Measurements from ENCODE around the gene FOXB1.

Gene FOXB1

DNA sequence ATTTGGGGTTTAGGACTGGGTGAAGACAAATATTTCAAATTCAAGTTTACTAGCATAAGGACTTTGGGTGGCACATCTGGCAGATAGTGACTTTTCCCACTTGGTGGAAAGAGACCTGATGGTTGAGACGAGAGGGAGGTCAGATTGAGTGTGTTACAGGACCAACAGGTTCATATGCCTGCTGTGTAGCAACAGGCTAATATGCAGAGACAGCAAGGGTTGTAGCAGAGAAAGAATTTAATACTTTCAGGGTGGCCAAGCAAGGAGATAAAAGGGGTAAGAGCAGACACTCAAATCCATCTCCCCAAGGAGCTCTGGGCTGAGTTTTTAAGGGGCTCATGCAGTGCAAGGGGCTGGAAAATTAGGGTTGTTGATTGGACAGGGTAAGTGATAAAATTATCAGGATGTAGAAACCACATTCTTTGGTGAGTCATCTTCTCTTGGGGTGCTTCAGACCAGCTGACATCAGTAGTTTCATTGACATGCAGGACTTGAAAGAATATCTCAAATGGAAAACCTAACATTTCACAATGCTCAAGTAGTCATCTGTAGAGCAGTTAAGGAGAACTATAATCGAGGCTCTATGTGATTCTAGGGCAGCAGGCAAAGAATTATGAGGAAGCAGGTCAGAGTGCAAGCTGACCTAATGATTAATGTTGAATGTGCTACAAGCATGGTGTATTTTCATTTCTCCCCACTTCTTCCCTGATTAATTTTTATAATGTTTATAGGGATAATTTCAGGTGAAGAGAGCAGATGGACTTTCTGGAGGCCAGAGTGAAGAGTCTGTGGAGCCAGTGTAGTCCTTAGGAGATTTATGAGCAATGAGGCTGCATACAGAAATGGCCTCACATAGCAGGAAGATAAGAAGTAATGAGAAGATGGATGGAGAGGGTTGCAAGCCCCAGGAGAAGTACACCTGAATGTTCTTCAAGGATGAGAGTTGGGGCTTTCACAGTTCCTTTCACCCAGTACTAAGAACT, 13.7 kb downstream of the FOXB1 start:
- FAIRE-seq (peak; percentile 40), DNase-seq (ENCODE audit: low spot score) (no peak)

DNA sequence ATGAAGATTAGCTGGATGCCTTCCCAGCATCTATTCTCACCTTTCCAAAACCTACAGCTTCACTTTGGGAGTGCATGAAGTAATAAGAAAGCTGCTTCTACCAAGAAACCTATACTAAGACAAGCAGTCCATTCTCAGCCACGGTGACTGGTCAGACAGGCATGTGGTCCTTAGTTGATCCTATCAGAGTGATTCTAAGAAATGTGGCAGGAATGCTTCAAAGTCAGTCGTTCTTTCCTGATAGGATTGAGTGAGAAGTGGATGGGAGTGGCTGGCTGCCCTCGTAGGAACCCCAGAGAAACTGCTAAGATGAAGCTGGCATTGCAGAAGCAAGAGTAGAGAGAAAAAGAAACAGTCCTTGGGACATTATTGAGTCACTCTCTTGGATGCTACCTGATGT, 16.6 kb downstream of the FOXB1 start:
- FAIRE-seq, result peak; percentile 20
- DNase-seq (ENCODE audit: low spot score), result no peak

DNA sequence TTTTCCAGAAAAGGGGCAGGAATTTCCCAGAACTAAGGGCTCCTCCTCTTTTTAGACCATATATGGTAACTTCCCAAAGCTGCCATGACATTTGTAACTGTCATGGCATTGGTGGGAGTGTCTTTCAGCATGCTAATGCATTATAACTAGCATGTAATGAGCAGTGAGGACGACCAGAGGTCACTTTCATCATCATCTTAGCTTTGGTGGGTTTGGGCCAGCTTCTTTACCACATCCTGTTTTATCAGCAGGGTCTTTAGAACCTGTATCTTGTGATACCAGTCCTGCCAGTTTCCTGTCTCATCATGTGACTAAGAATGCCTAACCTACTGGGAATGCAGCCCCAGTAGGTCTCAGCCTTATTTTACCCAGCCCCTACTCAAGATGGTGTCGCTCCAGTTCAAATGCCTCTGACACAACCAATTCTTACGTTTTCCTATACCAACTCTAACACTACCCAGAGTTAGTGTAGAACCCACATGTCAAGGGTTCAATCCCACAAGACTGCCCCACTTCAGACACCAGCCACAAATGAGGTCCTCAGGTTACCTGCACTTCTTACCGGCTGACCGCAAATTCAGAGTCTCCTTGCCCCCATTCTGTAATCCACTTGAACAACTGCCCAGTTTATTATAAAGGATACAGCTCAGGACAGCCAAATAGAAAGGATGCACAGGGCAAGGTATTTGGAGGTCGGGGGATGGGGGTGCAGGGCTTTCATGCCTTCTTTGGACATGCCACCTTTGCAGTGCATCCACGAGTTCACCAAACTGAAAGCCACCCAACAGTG, 17.7 kb downstream of the FOXB1 start:
- no peak for DNase-seq (ENCODE audit: low spot score)

DNA sequence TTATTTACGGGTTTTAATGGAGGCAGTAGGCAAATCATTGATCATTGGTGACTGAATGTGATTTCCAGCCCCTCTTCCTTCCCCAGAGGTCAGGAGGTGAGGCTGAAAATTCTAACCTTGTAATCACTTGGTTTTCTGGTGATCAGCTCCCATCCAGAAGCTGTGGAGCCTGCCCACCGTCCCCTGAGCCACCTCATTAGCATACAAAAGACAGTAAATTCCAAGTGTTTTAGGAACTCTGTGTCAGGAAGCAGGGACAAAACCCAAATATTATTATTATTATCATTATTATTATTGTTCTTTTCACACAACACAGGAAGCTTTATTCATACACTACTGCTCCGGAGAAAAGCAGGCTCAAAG, 18.2 kb downstream of the FOXB1 start:
- FAIRE-seq (no peak), DNase-seq (ENCODE audit: low spot score) (no peak)

More for the DNA sequence above, 17.7 kb downstream of the FOXB1 start:
- peak; percentile 68 for FAIRE-seq

DNA sequence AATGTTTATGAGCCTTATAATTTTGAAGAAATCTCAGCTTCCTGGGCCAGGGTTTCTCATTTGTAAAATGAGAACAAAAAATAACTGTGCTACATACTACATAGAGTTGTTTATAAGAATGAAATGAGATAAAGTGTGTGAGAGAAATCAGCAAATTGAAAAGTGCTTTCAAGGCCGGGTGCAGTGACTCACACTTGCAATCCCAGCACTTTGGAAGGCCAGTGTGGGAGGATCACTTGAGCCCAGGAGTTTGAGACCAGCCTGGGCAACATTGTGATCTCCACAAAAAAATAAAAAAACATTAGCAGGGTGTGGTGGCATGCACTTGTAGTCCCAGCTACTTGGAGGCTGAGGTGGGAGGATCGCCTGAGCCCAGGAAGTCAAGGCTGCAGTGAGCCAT, 22.4 kb downstream of the FOXB1 start:
- no peak for DNase-seq (ENCODE audit: low spot score)
- no peak for FAIRE-seq

DNA sequence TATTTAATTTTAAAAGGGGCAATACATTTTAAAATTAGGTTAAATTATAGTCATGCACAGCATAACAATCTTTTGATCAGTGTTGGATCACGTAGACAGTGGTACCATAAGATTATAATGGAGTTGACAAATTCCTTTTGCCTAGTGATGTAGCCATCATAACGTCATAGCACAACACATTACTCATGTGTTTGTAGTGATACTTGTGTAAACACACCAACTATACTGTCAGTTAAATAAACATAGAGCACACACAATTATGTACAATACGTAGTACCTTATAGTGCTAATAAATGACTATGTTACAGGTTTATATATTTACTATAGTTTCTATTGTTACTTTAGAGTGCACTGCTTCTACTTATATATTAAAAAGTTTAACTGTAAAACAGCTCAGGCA, 31.2 kb downstream of the FOXB1 start:
- FAIRE-seq, result no peak
- no peak for DNase-seq (ENCODE audit: low spot score)

DNA sequence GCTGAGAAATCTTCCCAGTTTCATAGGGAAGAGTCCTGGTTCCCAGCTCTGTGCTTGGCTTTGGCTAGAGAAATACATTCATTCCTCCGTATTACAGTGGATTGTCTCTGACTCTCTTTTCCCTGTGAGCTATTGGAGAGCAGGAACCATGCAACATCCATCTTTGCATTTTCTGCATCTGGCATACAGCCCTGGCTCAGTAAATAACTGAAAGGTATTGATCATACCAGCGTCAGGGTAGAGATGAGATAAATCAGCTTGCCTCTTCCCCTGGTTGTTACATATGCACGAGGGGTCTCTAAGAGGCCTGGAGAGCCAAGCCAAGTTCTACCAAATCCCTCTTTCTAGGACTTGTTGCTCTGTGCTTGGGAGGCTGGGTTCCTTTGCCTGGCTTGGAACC, 35.2 kb downstream of the FOXB1 start:
- DNase-seq (ENCODE audit: low spot score) (no peak), FAIRE-seq (no peak)

DNA sequence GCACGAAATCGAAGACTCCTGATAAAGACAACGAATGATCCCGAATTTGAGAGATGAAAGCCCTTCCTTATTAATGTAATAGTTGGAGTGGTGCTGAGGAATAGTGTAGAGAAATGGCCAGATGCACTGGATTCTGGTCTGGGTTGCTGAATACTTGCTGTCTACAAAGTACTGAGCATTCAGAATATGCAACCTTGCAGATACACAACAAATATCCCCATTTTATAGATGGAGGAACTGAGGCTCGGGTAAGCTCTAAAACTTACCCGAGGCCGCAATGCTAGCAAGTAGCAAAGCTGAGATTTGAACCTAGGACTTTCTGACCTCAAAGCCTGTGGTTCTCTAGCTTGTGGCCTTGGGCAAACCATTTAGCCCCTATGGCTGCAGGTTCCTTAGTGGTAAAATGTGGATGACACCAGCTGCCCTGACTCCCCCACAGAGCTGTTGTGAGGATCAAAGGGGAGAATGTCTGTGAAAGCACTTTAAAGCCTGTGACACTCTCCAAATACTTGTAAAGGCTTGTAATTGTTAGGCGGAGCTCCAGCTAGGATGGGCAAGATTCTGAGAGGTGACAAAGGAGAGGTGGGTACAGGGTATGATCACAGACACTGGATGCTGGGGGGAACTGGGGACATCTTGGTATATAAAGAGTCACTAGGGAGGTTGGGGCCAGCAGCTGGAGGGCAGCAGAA, 39.8 kb downstream of the FOXB1 start:
- no peak for FAIRE-seq
- no peak for DNase-seq (ENCODE audit: low spot score)

DNA sequence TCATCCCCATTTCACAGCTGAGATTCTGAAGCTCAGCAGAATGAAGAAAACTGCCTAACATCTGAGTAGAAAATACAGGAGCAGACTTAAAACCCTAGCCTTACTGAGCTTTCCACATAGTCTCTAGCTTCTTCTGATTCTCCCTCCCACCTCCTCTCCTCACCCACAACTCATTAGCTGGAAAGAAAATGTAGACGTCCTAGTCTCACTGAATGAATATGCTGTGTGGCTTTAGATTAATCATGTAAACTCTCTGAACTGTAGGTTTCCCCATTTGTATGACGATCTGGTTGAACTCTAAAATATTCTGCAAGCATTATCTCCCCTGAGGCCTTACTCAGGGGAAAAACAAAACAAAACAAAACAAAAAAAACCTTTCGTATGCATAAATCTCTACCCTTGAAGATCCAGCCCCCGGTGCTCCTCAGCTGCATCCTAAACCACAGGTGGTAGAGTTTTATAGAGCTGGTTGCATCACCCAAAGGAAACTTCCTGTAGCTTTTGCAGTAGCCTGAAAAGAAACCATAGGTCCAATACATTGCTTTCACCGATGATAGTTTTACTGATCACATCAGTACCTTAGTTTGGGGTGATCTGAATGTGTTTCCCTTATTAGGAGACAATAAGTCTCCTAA, 40.6 kb downstream of the FOXB1 start:
- FAIRE-seq (no peak), DNase-seq (ENCODE audit: low spot score) (no peak)

DNA sequence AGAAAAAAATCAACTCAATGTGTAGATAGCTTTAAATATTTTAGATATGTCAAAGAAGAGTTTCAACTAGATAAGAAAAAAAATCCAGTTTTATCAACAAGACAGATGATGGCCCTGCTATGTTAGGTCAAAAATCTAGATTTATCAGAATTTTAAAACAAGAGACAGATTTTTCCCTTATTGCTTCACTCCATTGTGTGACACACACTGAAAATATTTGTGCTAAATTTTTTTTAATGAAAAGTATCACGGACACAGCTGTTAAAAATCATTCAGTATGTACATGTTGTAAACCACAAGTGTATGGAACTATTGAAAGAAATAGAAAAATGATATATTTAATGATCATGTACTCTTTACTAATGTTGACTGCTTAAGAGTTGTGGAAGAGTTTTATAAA, 43.6 kb downstream of the FOXB1 start:
- no peak for DNase-seq (ENCODE audit: low spot score)
- FAIRE-seq, result no peak

DNA sequence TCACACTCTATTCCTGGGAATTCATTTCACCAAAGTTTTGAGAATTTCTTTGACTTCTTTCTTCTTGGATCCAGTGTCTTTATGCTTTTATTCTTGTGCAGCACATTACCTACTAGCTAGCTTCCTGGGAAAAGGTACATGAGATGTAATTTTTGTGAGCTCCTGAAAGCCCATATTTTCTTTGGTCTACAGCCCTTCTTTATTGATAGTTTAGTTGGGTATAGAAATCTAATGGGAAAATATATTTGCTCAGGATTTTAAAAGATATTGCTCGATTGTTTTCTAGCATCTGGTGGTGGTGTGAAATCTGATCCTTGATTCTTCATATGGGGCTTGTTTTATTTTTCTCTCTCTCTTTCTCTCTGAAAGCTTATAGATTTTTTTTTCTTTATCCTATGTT, 45.8 kb downstream of the FOXB1 start:
- FAIRE-seq (no peak), DNase-seq (ENCODE audit: low spot score) (no peak)

DNA sequence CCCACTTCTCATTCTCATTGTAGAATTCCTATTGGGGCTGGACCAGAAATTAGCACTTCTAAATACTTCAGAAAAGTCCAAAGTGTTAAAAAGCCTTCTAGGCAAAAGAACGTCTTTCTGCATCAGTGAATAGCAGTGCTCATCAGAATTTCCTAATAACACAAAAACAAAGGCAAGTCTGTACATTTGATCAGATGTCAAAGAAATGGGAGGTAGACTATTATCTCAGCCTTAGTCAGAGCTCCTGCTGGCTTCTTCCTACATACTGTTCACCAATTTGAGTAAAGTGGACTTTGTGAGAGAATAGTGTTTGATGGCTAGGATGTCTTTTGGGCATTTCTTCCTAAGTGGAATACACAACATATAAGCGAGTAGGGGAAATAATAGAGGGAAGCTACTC, 48.7 kb downstream of the FOXB1 start:
- no peak for FAIRE-seq
- no peak for DNase-seq (ENCODE audit: low spot score)

DNA sequence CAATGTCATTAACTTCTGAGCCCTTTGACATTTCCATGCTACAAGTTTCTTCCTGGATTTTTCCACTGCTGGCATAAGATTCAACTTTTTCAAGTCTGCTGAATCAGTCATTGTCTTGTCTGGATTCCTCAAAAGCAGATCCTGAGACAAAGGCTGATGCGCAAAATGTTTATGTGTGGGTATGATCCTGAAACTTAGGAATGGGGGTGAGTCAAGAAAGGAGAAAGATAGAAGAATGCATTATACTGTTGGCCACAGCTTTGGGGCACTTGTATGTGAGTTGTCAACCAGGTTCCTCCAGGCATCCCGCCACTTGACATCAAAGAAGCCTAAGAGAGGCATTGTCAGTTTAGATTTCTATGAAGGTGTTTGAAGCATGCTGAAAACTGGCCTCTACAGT, 50.4 kb downstream of the FOXB1 start:
- DNase-seq (ENCODE audit: low spot score), result no peak
- FAIRE-seq, result no peak
